ENCODE measurements around the gene KIF5A.

DNA sequence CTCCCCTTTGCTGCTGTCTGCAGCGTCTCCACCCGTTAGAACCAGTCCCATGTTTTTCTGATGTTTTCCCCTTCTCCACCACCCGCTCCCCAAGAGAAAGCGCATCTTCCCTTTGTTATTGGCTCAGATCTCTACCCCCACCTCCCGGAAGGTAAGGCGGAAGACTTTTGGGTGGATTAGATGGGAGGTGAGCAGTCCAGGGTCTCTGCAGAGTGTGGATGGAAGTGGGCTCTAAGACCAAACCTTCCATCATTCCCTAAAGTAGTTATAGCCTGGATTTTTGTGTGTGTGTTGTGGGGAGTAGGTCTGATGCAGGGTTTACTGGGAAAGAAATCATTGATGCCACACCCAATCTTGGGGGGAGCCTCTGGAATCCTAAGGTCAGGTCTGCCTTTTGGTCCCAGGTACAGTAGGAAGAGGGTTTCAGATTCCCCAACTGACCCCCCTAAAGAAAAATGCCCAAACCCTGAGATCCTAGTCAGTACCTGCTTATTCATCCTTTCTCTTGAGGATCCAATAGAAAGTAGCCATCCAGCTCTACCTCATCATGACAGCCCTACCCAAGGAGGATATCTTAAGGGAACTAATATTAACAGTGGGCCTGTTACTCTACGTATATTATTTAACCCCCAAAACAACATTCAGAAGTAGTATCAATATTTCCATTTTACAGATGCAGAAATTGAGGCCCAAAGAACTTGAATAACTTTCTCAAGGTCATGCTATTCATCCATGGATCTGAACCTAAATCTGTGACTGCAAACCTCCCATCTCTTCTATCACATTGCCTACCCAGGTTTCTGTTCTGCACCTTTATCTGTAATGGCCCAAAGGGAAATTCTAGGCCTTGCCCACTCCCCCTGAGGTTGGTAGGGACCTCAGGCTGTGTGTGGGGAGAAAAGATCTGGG lies 1.1 kb downstream of the KIF5A start:
- TF ChIP-seq, protein P1, sequence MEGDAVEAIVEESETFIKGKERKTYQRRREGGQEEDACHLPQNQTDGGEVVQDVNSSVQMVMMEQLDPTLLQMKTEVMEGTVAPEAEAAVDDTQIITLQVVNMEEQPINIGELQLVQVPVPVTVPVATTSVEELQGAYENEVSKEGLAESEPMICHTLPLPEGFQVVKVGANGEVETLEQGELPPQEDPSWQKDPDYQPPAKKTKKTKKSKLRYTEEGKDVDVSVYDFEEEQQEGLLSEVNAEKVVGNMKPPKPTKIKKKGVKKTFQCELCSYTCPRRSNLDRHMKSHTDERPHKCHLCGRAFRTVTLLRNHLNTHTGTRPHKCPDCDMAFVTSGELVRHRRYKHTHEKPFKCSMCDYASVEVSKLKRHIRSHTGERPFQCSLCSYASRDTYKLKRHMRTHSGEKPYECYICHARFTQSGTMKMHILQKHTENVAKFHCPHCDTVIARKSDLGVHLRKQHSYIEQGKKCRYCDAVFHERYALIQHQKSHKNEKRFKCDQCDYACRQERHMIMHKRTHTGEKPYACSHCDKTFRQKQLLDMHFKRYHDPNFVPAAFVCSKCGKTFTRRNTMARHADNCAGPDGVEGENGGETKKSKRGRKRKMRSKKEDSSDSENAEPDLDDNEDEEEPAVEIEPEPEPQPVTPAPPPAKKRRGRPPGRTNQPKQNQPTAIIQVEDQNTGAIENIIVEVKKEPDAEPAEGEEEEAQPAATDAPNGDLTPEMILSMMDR (IDR thresholded peaks at IDR 0.05; ENCODE audit: low read length): no peak
- no peak for TF ChIP-seq EZH2 (IDR thresholded peaks at IDR 0.05; ENCODE audit: borderline replicate concordance, low read length)

All from OCI-LY1 (cell line).